GM18907 (cell line): Measurements from ENCODE around the gene PTPRF.

ENCODE experiments used
- ATAC-seq: cut with Tn5 transposase; IDR thresholded peaks from one replicate; pipeline ENCODE4 v1.9.1; 2021; ENCODE audit warnings: mild to moderate bottlenecking, moderate library complexity; ENCODE audit not compliant: unreplicated experiment

The PTPRF gene

DNA sequence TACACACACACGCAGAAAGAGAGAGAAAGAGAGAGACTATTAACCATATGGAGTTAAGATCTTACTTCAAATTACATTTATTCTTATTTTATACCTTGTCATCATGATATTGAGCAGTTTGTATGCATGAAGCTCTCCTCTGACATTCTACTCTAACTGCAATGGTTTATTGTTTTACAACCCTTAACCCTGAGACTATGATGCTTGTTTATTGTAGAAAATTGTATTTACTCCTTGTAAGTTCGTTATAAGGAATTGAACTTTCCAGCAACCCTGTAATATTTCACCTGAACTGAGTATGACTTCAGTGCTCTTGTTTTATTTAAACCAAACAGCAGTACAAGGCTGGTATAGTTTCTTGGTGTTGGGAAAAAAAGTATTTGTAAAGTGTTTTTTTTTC lies 18.6 kb upstream of the PTPRF start:
- ATAC-seq: no peak

DNA sequence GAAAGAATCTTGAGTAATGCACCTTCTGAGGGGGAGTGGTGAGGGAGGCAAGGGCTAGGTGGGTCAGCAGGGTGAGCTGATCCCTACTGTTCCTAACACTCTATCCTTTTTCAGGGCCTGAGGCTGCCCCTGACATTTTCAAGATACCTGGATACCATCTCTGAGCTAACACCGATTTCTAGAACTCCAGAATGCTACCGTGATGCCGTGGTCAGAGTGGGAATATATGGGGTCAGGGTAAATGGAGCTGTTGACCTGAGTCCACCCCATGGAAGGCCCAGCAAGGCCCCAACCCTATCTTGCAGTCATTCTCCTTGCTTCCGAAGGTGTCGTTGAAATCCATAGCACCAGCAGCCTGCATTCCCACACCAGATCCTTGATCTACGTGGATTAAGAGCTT lies 18.0 kb upstream of the PTPRF start:
- ATAC-seq: no peak

DNA sequence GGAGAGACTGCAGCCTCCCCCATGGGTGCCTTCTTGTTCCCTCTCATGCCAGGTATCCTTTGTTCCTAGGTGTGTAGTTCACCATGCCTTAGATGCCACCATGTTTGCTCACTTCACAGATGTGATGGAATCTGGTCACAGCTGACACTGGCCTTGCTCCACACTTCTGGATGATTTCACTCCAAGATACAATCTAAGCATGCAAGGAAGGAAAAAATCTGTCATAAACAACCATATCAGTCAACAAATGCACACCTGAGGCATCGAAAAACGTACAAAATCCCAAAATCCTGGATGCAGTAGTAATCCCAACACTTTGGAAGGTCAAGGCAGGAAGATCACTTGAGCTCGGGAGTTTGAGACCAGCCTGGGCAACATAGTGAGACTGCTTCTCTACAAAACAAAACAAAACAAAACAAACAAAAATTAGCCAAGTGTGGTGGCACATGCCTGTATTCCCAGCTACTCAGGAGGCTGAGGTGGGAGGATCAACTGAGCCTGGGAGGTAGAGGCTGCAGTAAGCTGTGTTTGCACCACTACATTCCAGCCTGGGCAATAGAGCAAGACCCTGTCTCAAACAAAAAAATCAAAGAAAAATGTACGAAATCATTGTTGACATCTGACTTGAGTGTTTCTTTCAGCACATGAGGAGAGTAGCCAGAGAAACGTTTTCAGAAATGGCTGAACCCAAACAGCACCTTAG lies 17.1 kb upstream of the PTPRF start:
- ATAC-seq: no peak

DNA sequence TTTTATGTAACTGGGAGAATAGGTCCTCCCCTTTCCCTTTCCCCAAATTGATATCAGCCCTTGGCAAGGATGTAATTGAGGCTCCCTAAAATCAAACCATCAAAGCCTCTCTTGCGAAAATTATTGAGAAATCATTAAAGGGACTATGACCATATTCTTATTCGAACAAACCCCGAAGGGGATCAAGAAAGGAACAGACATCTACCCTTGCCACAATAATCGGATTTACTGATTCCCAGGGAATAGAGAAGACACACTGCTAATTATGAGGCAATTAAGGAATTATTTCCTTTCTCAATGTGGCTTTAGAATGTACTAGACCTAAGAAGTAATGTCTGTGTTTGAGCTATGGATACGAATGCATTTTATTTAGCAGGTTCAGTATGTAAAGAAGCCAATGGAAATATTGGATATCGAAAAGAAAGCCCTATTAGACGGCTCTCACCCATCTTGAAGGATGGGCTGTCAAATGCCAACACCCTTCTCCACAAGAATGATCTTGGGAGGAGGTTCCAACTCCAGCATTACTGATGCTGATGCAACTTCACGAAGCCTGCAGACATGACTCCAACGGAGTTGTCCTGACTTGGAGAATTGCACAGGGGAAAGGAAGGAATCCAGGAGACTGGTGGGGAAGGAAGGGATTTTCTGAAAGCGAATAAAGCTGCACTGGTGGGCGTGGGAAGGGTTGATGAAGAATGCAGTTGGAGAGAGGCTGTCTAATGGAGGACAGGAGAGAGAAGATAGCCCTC lies 11.6 kb upstream of the PTPRF start:
- ATAC-seq: no peak

DNA sequence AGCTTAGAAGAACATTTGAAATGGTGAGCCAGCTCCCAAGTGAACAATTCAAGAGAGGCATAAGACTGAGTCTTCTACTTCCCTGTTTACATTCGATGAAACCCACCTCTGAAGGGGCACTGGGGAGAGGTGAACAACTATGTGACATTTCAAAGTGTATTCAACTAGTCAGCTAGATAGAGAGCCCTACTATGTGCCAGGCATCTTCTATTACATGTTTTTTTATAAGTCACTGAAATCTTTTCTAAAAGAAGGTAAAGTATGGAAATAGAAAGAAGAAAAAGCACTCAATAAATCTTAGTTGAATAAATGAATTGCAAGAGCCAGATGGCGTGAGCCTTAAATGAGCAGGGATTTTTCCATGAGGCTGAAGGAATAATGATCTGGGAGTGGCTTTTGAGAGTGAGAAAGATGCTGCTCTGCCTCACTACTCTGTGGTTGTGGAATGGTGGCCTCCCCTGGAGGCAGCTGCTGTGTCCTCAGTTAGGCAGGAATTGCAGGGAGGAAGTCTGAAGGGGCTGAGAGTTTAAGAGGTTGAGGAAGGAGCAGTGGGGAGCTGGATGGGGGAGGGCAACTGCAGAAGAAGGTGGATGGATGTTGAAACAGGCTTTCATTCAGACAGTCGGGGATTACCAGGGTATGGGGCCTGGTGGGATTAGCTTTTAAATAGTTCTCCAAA lies 10.4 kb upstream of the PTPRF start:
- no peak for ATAC-seq

DNA sequence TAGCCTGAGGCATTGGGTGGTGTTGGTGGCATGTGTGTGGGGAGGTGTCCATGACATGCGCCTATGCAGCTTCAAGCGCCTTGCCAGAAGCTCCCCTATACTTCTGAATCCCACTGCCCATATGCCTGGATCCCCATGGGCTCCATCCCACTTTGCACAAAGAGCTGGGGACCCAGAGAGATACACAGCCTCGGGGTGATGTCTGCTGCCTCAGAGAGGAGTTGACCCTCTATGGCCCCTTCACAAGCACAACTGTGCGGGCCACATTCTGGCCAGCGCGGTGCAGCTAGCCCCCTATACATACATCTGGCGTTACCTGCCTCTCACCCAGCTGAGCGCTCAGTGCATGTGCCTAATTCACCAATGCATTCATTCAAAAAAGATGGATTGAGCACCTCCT lies 9.6 kb upstream of the PTPRF start:
- ATAC-seq: no peak

DNA sequence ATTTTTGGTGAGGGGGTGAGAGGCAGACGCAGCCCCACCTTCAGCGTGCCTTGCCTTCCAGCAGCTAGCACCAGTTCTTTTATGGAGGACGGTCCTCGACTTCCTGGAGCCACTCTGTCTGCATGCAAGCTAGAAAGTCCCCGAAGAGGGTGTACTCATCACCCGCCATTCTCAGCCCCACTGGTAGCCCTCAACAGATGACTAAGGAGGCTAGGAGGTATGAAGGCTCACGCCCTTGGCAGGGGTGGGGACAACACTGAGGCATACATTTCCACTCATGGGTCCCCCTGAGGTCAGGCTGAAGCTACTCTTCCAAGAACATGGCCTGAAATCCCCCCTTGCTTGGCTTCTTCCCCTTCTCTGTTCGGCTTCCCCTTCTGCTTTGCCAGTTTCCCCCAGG lies 8.9 kb upstream of the PTPRF start:
- no peak for ATAC-seq

DNA sequence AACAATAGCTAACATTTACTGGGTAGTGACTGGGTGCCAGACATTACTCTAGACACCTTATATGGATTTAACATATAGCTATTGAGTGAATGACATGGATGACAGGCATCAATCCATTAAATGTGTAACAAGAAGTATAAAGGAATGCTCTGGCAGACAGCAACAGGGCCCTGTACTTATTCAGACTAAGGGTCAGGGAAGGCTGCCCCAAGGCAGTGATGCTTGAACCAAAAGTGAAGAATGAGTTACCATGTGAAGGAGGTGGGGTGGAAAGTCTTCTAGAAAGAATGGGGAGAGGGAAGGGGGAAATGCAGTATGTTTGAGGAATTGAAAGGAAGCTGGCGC lies 8.3 kb upstream of the PTPRF start:
- no peak for ATAC-seq

DNA sequence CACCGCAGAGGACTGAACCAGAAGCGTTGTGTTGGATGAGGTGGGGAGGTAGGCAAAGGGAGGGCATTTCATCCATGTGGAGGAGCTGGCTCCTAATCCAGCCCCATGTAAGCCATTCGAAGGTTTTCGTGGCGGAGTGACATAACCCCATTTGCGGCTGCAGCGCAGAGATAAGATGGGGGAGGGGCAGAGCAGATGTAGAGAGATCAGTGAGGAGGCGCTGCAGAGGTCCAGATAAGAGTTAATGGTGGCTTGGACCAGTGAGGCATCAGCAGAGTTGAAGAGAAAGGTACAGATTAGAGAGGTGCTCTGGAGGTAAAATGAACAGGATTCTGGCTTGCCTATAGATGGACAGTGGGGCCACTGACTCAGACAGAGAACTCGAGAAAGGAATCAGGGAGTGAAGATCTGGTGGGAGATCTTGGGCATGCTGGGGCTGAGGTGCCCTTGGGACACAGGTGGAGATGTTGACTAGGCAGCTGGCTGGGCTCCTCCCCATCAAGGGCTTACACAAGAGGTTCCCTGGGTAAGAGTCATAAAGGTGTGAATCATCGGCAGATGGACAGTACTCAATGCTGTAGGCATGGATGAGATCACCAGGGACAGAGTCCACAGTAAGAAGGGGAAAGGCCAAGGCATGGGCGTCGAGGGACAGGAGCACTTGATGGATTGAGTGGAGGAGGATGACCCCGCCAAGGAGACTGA lies 7.8 kb upstream of the PTPRF start:
- no peak for ATAC-seq

DNA sequence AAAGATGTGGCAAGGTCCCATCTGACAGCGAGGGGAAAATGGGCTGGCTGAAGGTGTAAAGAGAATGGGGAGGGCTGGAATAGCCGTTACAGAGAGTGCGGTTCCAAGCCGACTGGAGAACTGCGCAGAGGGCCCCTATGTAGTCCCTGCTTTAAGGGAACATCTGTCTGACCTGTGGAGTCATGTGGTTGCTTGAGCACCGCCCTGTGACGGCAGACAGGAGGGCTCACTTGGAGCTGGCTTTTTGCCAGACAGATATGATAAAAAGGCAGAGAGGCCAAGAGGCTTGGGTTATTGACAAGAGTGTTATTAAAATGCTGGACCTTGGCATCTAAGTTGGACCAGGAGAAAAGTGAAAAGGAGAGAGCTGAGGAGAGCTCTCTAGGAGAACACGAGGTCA lies 5.9 kb upstream of the PTPRF start:
- ATAC-seq: no peak

DNA sequence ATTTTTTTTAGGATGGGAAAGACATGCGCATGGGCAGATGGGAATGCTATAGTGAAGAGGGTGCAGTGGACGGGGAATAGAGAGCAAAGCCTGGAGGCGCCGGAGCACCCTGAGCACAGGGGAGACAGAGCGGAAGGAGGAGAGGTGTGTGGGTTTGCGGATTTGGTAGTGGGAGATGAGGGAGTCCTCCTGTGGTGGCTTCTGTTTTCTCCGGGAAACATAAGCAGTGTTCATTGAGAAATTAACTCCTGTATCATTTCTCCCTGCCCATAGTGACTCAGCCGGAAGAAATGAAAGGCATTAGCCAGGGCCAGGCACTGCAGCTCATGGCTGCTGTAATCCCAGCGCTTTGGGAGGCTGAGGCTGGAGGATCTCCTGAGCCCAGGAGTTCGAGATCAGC lies 4.7 kb upstream of the PTPRF start:
- ATAC-seq: no peak

DNA sequence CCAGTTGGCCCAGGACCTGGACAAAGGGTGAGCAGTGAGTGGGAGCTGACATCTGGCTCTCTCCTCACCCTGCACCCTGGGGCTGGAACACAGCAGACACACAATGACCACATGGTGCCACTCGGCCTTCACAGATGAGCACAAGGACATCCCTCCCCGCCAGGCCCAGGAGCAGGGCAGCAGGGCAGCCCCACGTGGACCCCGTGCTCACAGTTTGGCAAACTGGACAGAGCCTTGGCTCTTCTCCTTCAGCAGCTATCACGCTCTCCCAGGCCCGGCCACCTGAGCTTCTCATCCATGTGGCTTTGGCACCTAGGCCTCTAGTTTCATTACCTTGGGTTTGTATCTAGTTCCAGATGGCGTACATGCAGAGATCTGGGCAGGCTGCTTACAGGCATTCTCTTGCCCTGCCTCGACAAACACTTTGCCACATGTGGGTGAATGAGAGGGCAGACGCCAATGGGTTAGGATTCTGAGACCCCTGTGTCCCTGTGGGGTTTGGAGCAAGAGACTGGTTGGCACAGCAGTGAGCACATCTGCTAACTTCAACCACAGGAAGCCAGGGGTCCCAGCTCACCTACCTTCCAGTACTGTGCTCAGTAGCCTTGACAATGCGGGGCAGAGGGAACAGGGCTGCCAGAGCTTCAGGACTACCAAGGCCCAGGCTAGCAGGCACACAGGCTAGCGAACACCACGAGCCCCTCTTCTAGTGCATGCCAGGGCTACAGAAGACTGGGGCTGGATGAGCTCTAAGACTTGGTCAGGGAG lies 3.4 kb upstream of the PTPRF start:
- no peak for ATAC-seq

DNA sequence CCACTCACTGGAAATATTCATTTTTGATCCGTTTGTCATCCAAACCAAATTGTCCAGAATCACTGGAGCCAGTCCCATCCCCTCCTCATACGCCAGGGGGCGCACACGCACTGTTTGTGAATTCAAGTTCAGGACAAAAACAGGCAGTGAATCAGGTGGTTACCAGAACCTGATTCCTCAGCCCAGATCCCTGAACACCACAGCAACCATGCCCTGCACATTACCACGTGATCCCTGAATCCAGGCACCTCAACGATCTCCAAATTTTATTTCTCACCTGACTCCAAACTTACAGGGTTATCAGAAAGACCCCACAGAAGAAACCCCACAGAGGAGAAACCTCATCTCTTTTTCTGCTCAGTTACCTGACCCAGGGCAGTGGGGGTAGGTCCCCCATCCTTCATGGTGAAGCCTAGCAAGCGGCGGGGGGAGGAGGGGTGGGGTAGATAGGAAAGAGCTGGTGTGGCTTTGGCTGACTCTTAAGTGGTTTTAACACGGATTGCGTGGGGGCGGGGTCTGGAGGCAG lies 1.4 kb upstream of the PTPRF start:
- no peak for ATAC-seq

DNA sequence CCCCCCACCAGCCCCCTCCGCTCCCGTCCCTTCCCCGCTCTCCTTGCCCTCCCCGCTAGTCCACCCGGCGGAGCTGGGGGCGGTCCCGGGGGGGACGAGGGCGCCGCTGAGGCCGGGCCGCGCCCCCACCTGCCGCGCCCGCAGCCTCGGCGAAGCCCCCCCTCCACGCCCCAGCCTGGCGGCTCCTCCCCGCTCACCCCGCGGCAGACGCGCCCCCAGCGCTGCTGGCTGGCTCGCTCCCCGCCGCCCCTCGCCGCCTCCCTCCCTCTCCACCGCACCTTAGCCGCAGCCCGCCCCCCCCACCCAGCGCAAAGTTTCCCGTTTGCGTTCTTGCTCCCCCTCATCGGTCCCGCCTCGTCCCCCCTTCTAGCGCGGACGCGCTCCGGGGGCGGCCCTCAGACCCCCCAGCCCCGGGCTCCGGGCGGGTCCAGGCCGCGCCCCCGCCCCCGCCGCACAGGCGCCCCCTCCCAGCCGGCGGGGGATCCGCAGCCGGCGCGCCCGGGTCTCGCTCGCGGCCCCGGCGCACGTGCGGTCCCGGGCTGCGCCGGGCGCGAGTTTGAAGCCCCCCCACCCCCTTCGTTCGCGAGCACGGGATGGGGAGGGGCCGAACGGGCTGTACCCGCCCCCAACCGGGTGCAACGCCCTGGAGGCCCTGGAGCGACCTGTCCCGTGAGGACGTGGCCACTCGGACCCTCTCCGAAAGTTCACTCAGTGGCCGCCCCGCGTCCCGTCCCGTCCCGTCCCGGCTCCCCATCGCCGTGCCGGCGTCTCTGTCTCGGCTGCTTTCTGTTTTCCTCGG lies 623 bp downstream of the PTPRF start:
- ATAC-seq: no peak

DNA sequence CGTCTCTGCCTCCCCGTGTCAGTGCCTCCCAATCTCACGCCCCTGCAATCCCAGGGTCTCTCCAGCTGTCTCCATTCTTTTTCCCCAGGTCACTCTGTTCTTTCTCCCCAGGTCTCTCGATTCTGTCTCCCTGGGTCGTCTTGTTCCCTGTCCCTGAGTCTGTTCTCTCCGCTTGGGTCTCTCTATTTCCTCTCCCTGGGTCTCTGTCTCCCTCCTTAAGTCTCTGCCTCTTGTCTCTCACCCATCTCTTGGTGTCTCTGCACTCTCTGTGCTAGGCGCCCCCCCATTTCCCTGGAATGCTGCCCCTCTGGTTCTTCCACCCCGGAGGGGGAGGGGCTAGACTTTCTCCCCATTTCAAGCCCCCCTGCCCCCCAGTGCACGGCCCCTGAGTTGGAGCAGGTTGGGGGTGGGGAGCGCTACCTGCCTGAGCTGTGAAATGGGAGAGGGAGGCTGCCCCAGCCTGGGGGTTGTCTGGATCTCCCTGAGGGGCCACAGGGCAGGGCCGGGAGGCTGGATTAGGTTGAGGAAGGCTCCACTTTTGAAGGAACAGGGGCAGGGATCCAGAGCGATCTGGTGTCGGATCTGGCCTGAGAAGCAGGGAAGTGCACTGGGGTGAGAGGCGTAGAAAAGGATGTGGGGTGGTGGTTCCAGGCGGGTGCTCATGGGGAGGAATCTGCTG lies 1.4 kb downstream of the PTPRF start:
- ATAC-seq: no peak

DNA sequence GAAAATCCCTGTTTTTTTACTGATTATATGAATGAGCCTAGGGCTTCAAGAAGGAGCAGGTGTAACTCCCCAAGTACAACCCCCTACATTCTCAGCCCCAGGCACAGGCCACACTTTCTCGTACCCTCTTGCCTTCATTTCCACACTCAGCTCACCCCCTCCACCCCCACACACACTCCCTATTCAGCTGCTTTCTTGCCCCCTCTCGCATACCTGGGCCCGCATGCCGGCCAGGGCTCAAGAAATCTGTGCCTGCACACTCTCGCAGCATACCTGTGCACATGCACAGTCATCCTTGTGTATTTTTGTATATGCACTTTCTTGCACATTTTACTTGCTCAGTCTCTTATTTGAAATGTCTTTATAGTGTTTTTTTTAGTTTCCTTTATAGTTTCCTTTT lies 2.0 kb downstream of the PTPRF start:
- ATAC-seq: no peak

DNA sequence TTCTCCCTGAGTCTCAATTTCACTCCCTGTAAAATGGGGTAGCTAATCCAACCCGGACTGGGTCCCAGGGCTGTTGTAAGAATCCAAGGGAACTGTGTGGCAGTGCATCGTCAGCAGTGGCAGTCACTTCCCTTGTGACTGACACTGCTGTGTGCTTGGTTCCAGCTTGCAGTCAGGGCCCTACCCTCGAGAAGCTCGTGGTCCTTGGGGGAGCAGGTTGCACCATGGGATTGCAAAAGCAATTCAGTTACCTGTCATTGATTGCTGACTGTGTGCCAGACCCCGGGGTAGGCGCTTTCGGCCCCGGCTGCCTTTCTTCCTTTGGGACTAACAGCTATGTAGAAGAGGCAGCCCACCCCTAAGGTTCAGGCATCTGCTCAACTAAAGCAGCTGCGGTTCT lies 2.9 kb downstream of the PTPRF start:
- no peak for ATAC-seq

DNA sequence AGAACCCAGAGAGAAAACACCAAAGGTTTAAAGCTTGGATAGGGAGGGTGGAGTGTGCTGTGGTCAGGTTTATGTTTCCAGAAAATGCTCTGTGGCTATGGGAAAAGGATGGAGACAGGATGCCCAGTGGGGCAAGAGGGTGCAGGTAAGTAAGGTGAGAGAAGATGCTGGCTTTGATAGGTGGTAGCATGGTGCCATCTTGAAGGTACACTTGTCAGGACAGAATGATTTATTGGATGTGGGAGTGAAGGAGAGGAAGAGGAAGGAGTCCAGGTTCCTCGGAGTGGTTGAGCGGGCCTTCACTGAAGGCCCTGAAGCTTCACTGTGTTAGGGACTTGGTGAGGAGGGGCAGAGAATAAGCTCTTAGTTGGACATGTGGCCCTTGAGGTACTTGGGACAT lies 3.6 kb downstream of the PTPRF start:
- no peak for ATAC-seq

DNA sequence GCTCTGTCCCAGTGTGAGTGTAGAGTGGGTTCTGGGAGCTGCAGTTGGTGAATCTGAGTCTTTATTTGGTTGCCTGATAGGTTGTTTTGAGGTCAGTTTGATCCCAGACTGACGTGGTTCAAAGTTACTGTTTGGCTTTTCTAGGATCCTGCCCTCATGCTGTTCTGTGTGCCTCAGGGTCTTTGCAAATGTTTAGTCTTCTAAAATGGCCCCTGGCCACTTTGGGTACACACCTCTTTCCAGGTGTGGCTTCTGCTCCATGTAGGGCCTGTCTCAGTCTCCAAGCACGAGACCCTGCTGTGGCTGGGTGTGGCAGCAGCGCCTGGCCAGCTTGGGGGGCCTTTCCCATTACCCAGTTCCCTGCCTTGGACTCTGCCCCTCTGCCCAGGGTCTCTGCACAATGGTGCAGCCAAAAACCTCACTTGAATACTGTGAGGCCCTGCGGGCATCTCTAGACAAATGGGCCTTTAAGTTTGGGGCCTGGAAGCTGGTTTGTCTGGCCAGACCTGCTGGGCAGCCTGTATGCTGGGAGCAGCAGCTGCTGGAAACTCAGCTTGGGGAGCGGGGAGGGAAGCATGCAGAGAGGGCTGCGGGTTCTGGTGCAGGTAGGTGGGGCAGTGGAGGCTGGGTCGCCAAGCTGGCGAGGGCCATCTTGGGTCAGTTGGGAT lies 5.6 kb downstream of the PTPRF start:
- ATAC-seq: no peak
